ENCODE results near the gene RBMX. TPM values are rescaled to one million over a fixed set of nuclear protein-coding genes. Genes with fewer than 3 reads are reported as not detected.
A peak's percentile ranks its signal among the peaks of the same experiment; 100 is the strongest.
"Not testable (repeated sequence)": the region's sequence is repeated elsewhere in the genome, so short reads cannot be mapped to it uniquely, and the experiment has no call there.

The RBMX gene
- total RNA-seq, 4 donors from 2014 or later: 158 to 329 (median 317) TPM

- Histone ChIP-seq H3K9me3 (no peaks in the 10 kb centered on the region), H3K27ac (no peak overlapping the region), H3K27me3 (no peaks in the 10 kb centered on the region), H3K4me3 (peak overlapping the region; percentile 78 to 91), H3K36me3 (peaks cover 0 to 45% of the 10 kb centered on the region in 2 donors), H3K4me1 (peaks cover 0 to 30% (median 0%) of the 10 kb centered on the region in 3 donors)
- ATAC-seq: no peak
- 50 to 68% methylated on average over 1 to 4 of the region's 11 CpGs for WGBS, 2 donors (ENCODE audit: low coverage in 1 of 2)
- no peak for TF ChIP-seq CTCF (IDR thresholded peaks at IDR 0.05)
- no peak for TF ChIP-seq POLR2AphosphoS5 (IDR thresholded peaks at IDR 0.05)
- no peak for TF ChIP-seq EP300 (IDR thresholded peaks at IDR 0.05)
- no peak for TF ChIP-seq POLR2A (IDR thresholded peaks at IDR 0.05)
Observed at GRCh38 chrX:136878423-136878822, 2.1 kb downstream of the RBMX start.

GRCh38 chrX:136874114-136874513 lies 6.4 kb downstream of the RBMX start:
- not testable (repeated sequence) for H3K4me3 ChIP-seq, H3K9me3 ChIP-seq, H3K27ac ChIP-seq, H3K27me3 ChIP-seq, ATAC-seq
- Histone ChIP-seq H3K4me1 (peaks cover 0 to 42% (median 0%) of the 10 kb centered on the region in 3 donors), H3K36me3 (peaks cover 0 to 86% of the 10 kb centered on the region in 2 donors)
- WGBS, 2 donors (ENCODE audit: low coverage in 1 of 2): 70 to 73% methylated on average over 6 of the region's 15 CpGs

GRCh38 chrX:136873210-136873609 lies 7.3 kb downstream of the RBMX start:
- not testable (repeated sequence) for H3K4me3 ChIP-seq, H3K27me3 ChIP-seq, H3K27ac ChIP-seq, ATAC-seq, H3K9me3 ChIP-seq
- Histone ChIP-seq H3K4me1 (peaks cover 0 to 42% (median 0%) of the 10 kb centered on the region in 3 donors), H3K36me3 (peaks cover 0 to 94% of the 10 kb centered on the region in 2 donors)
- whole genome bisulfite sequencing, 2 donors (ENCODE audit: low coverage in 1 of 2): 69 to 86% methylated on average over 1 to 2 of the region's 2 CpGs

- Histone ChIP-seq H3K27me3 (no peaks in the 10 kb centered on the region), H3K4me1 (peaks cover 0 to 42% (median 0%) of the 10 kb centered on the region in 3 donors), H3K4me3 (no peak overlapping the region), H3K9me3 (no peaks in the 10 kb centered on the region), H3K36me3 (peaks cover 0 to 87% of the 10 kb centered on the region in 2 donors), H3K27ac (no peak overlapping the region)
- ATAC-seq: no peak
- 66 to 72% methylated on average over 5 of the region's 5 CpGs for WGBS, 2 donors (ENCODE audit: low coverage in 1 of 2)
- TF ChIP-seq POLR2A (IDR thresholded peaks at IDR 0.05): no peak
- TF ChIP-seq EP300 (IDR thresholded peaks at IDR 0.05): no peak
- TF ChIP-seq POLR2AphosphoS5 (IDR thresholded peaks at IDR 0.05): no peak
- TF ChIP-seq CTCF (IDR thresholded peaks at IDR 0.05): no peak
Observed at GRCh38 chrX:136872091-136872700, 8.3 kb downstream of the RBMX start.

- Histone ChIP-seq H3K4me1 (peaks cover 0 to 33% (median 0%) of the 10 kb centered on the region in 3 donors), H3K9me3 (no peaks in the 10 kb centered on the region), H3K27me3 (no peaks in the 10 kb centered on the region), H3K4me3 (no peak overlapping the region), H3K27ac (peak overlapping the region in 1 of 4 donors; percentile 11), H3K36me3 (peaks cover 0 to 66% of the 10 kb centered on the region in 2 donors)
- no peak for ATAC-seq
- 100% methylated on average over 1 of the region's 1 CpG; no CpG with 5 or more reads in 1 of the 2 donors for WGBS, 2 donors (ENCODE audit: low coverage in 1 of 2)
- TF ChIP-seq CTCF (IDR thresholded peaks at IDR 0.05) (no peak), POLR2AphosphoS5 (IDR thresholded peaks at IDR 0.05) (no peak), POLR2A (IDR thresholded peaks at IDR 0.05) (no peak), EP300 (IDR thresholded peaks at IDR 0.05) (no peak)
Observed at GRCh38 chrX:136870064-136870463, 10.5 kb downstream of the RBMX start.
